WTC11 (cell line): ENCODE results near the gene TAF11L6. TPM values are rescaled to one million over a fixed set of nuclear protein-coding genes. Genes with fewer than 3 reads are reported as not detected.
"Not testable (repeated sequence)": the region's sequence is repeated elsewhere in the genome, so short reads cannot be mapped to it uniquely, and the experiment has no call there.

Experiments
- ATAC-seq: fragments of 200-7000 bp; cut with Tn5 transposase; 2 replicates; pipeline ENCODE4 v1.10.0; 2021; ENCODE audit warnings: mild to moderate bottlenecking, moderate library complexity
- Bru-seq: library from RNA; stranded (reverse); fragments of 400-500 nt; gene quantifications from one replicate; lab custom pipeline; 2021; lab: Mats Ljungman, UMichigan
- CTCF ChIA-PET: fragments of 300-600 bp; sonication (Branson Sonifier 250); formaldehyde crosslinking; loops from one replicate; lab custom pipeline; 2021; ENCODE audit warnings: antibody characterized with exemption; lab: Charles Lee
- POLR2A ChIA-PET: fragments of 350-600 bp; sonication (Branson Sonifier 250); formaldehyde crosslinking; loops from one replicate; lab custom pipeline; 2021; ENCODE audit warnings: antibody characterized with exemption; lab: Charles Lee
- DNase-seq: peaks from one replicate; pipeline ENCODE4 v3.0.0; 2021; ENCODE audit warnings: low spot score
- H3K27ac Mint-ChIP-seq: 2 replicates; pipeline ENCODE4 v1.8.0; 2021; ENCODE audit warnings: mixed read lengths
- H3K27me3 Mint-ChIP-seq: 2 replicates; pipeline ENCODE4 v1.8.0; 2021; ENCODE audit warnings: low read depth, mild to moderate bottlenecking, moderate library complexity, mixed read lengths
- H3K36me3 Mint-ChIP-seq: 2 replicates; pipeline ENCODE4 v1.8.0; 2021; ENCODE audit warnings: mixed read lengths
- H3K4me1 Mint-ChIP-seq: 2 replicates; pipeline ENCODE4 v1.8.0; 2022; ENCODE audit warnings: mixed read lengths
- H3K4me3 Mint-ChIP-seq: 2 replicates; pipeline ENCODE4 v1.8.0; 2021; ENCODE audit warnings: mild to moderate bottlenecking, moderate library complexity, mixed read lengths
- H3K9me3 Mint-ChIP-seq: 2 replicates; pipeline ENCODE4 v1.8.0; 2021; ENCODE audit warnings: mixed read lengths
- ATF1 ChIP-seq: sonication (generic); formaldehyde crosslinking; IDR thresholded peaks from 2 replicates; pipeline ENCODE4 v1.8.1; 2023; ENCODE audit warnings: mild to moderate bottlenecking, moderate library complexity, missing genetic modification reagents
- ATF3 ChIP-seq: sonication (generic); formaldehyde crosslinking; conservative IDR thresholded peaks from 2 replicates; pipeline ENCODE4 v1.8.1; 2022; ENCODE audit warnings: mild to moderate bottlenecking, missing genetic modification reagents
- CREB1 ChIP-seq: sonication (generic); formaldehyde crosslinking; IDR thresholded peaks from 2 replicates; pipeline ENCODE4 v1.8.0; 2023; ENCODE audit warnings: mild to moderate bottlenecking, missing genetic modification reagents
- E2F5 ChIP-seq: sonication (generic); formaldehyde crosslinking; IDR thresholded peaks from 2 replicates; pipeline ENCODE4 v1.8.1; 2022; ENCODE audit warnings: mild to moderate bottlenecking, moderate library complexity, missing genetic modification reagents
- ERG ChIP-seq: fragments of 250-450 bp; sonication (Bioruptor Pico); IDR thresholded peaks from 2 replicates; pipeline ENCODE4 v1.8.0; 2021; ENCODE audit warnings: mild to moderate bottlenecking
- ESRRA ChIP-seq: sonication (generic); formaldehyde crosslinking; IDR thresholded peaks from 2 replicates; pipeline ENCODE4 v1.8.1; 2022; ENCODE audit warnings: mild to moderate bottlenecking, missing genetic modification reagents, borderline replicate concordance
- FOXJ3 ChIP-seq: sonication (generic); formaldehyde crosslinking; IDR thresholded peaks from 2 replicates; pipeline ENCODE4 v1.9.0; 2021; ENCODE audit warnings: missing genetic modification reagents, mild to moderate bottlenecking, borderline replicate concordance
- FOXK1 ChIP-seq: sonication (generic); formaldehyde crosslinking; IDR thresholded peaks from 2 replicates; pipeline ENCODE4 v1.8.0; 2022; ENCODE audit warnings: mild to moderate bottlenecking, moderate library complexity, missing genetic modification reagents
- IRF2 ChIP-seq: sonication (generic); formaldehyde crosslinking; IDR thresholded peaks from 2 replicates; pipeline ENCODE4 v1.8.0; 2022; ENCODE audit warnings: low read depth, missing genetic modification reagents, borderline replicate concordance
- JAZF1 ChIP-seq: fragments of 250-450 bp; sonication (Bioruptor Pico); IDR thresholded peaks from 2 replicates; pipeline ENCODE4 v1.9.0; 2021; ENCODE audit warnings: moderate library complexity, mild to moderate bottlenecking, inconsistent platforms
- MLX ChIP-seq: sonication (generic); formaldehyde crosslinking; IDR thresholded peaks from 2 replicates; pipeline ENCODE4 v1.8.1; 2023; ENCODE audit warnings: mild to moderate bottlenecking, missing genetic modification reagents, moderate library complexity
- NFE2L1 ChIP-seq: sonication (generic); formaldehyde crosslinking; IDR thresholded peaks from 2 replicates; pipeline ENCODE4 v1.8.1; 2023; ENCODE audit warnings: missing genetic modification reagents
- NR1H2 ChIP-seq: sonication (generic); formaldehyde crosslinking; IDR thresholded peaks from 2 replicates; pipeline ENCODE4 v1.9.0; 2021; ENCODE audit warnings: mild to moderate bottlenecking, moderate library complexity, missing genetic modification reagents
- NR2C2 ChIP-seq: sonication (generic); formaldehyde crosslinking; IDR thresholded peaks from 2 replicates; pipeline ENCODE4 v1.8.0; 2022; ENCODE audit warnings: mild to moderate bottlenecking, missing genetic modification reagents
- PRRX2 ChIP-seq: fragments of 250-450 bp; sonication (Bioruptor Pico); IDR thresholded peaks from 2 replicates; pipeline ENCODE4 v1.8.0; 2021; ENCODE audit warnings: mild to moderate bottlenecking
- SMAD3 ChIP-seq: sonication (generic); formaldehyde crosslinking; IDR thresholded peaks from 2 replicates; pipeline ENCODE4 v1.8.0; 2022; ENCODE audit warnings: missing genetic modification reagents, mild to moderate bottlenecking, borderline replicate concordance
- SMAD4 ChIP-seq: sonication (generic); formaldehyde crosslinking; IDR thresholded peaks from 2 replicates; pipeline ENCODE4 v1.8.0; 2022; ENCODE audit warnings: mild to moderate bottlenecking, missing genetic modification reagents
- SP1 ChIP-seq: sonication (generic); formaldehyde crosslinking; conservative IDR thresholded peaks from 2 replicates; pipeline ENCODE4 v1.8.1; 2022; ENCODE audit warnings: missing genetic modification reagents
- USF1 ChIP-seq: sonication (generic); formaldehyde crosslinking; IDR thresholded peaks from 2 replicates; pipeline ENCODE4 v1.8.0; 2022; ENCODE audit warnings: mild to moderate bottlenecking, missing genetic modification reagents
- USF2 ChIP-seq: sonication (generic); formaldehyde crosslinking; IDR thresholded peaks from 2 replicates; pipeline ENCODE4 v1.8.1; 2023; ENCODE audit warnings: mild to moderate bottlenecking, missing genetic modification reagents, moderate library complexity
- ZBTB21 ChIP-seq: sonication (generic); formaldehyde crosslinking; IDR thresholded peaks from 2 replicates; pipeline ENCODE4 v1.8.1; 2023; ENCODE audit warnings: mild to moderate bottlenecking, missing genetic modification reagents, borderline replicate concordance
- ZMAT4 ChIP-seq: fragments of 250-450 bp; sonication (Bioruptor Pico); IDR thresholded peaks from 2 replicates; pipeline ENCODE4 v1.9.0; 2021; ENCODE audit warnings: mild to moderate bottlenecking
- ZNF263 ChIP-seq: sonication (generic); formaldehyde crosslinking; IDR thresholded peaks from 2 replicates; pipeline ENCODE4 v1.8.1; 2022; ENCODE audit warnings: low read depth, mild to moderate bottlenecking, moderate library complexity, missing genetic modification reagents
- long read RNA-seq, 3 experiments: library from RNA in 1 of 3; library from capped mRNA in 1 of 3; library from polyadenylated mRNA in 1 of 3; unstranded in 2 of 3; stranded (forward) in 1 of 3; transcript quantifications; one replicate each; pipeline ENCODE4 v2.0.0, GENCODE V29; 2021
- total RNA-seq: library from RNA; stranded (reverse); gene quantifications from 3 replicates; pipeline ENCODE4 v1.2.3, GENCODE V29; 2021

The TAF11L6 gene
- total RNA-seq, result not detected in 3 replicates
- not detected for Bru-seq, nascent RNA
- long read RNA-seq, experiment 1, result 0 reads
- long read RNA-seq, experiment 2, result 0 reads
- long read RNA-seq, experiment 3, result 0 reads

GRCh38 chr5:17528369-17528768 is at the start of gene TAF11L6:
Gene TAF11L6, plus strand, starts transcription at chr5:17528669.
- H3K36me3 Mint-ChIP-seq, H3K27ac Mint-ChIP-seq, H3K27me3 Mint-ChIP-seq, H3K9me3 Mint-ChIP-seq, DNase-seq, CTCF ChIA-PET, H3K4me3 Mint-ChIP-seq, H3K4me1 Mint-ChIP-seq, POLR2A ChIA-PET, ATAC-seq: not testable (repeated sequence)

- no peaks in the 10 kb centered on the region for H3K9me3 Mint-ChIP-seq
- POLR2A ChIA-PET, result no interaction called here
- no peaks in the 10 kb centered on the region for H3K27me3 Mint-ChIP-seq
- 0 out of 2 replicates have a peak overlapping the region, but pooled peaks have one; percentile 8 for H3K27ac Mint-ChIP-seq
- H3K4me1 Mint-ChIP-seq, result peaks cover 7% of the 10 kb centered on the region
- no peak for TF ChIP-seq NR2C2 (CRISPR knock-in tag)
- TF ChIP-seq JAZF1 (CRISPR knock-in tag), result no peak
- no peak for TF ChIP-seq FOXK1
- no peak for TF ChIP-seq SMAD4 (CRISPR knock-in tag)
- no peak for TF ChIP-seq NR1H2 (CRISPR knock-in tag)
- no peak for TF ChIP-seq MLX
- no peak for TF ChIP-seq ZBTB21
- no peak for TF ChIP-seq ESRRA (CRISPR knock-in tag)
- TF ChIP-seq E2F5, result no peak
- TF ChIP-seq ZMAT4 (CRISPR knock-in tag), result no peak
- TF ChIP-seq ATF3 (CRISPR knock-in tag), result no peak
- DNase-seq (no peak), ATAC-seq (peak; percentile 47)
- no peak overlapping the region for H3K4me3 Mint-ChIP-seq
- no peaks in the 10 kb centered on the region for H3K36me3 Mint-ChIP-seq
- CTCF ChIA-PET, result interaction anchor here (1.1 kb wide), 1 partner anchor 265 kb away, joined by 4 read pairs; no protein-coding TSS in a partner anchor
Measured at GRCh38 chr5:17481378-17481777, 47.1 kb upstream of the TAF11L6 start.

- H3K4me1 Mint-ChIP-seq, result peaks cover 7% of the 10 kb centered on the region
- H3K27ac Mint-ChIP-seq, result no peak overlapping the region
- no peak for DNase-seq
- no peak for TF ChIP-seq ERG (CRISPR knock-in tag)
- no peak for TF ChIP-seq ATF1 (CRISPR knock-in tag)
- no peak for TF ChIP-seq FOXK1
- no peak for TF ChIP-seq FOXJ3 (CRISPR knock-in tag)
- TF ChIP-seq CREB1 (CRISPR knock-in tag), result no peak
- no peak for TF ChIP-seq SP1 (CRISPR knock-in tag)
- no peak for TF ChIP-seq PRRX2 (CRISPR knock-in tag)
- no peak for TF ChIP-seq ZNF263
- no peak for TF ChIP-seq IRF2 (CRISPR knock-in tag)
- TF ChIP-seq USF1, result no peak
- no peak for TF ChIP-seq NFE2L1 (CRISPR knock-in tag)
- no peak for TF ChIP-seq ZMAT4 (CRISPR knock-in tag)
- no peak for TF ChIP-seq USF2 (CRISPR knock-in tag)
- no peak for TF ChIP-seq SMAD3 (CRISPR knock-in tag)
Measured at GRCh38 chr5:17482790-17483189, 45.7 kb upstream of the TAF11L6 start.

More at GRCh38 chr5:17482790-17483189, 45.7 kb upstream of the TAF11L6 start:
- POLR2A ChIA-PET, result interaction anchor here (0.6 kb wide), 1 partner anchor 683 kb away, joined by 3 read pairs; no protein-coding TSS in a partner anchor
- H3K36me3 Mint-ChIP-seq, result no peaks in the 10 kb centered on the region
- no peaks in the 10 kb centered on the region for H3K27me3 Mint-ChIP-seq
- ATAC-seq, result no peak
- no peak overlapping the region for H3K4me3 Mint-ChIP-seq
- CTCF ChIA-PET, result no interaction called here
- H3K9me3 Mint-ChIP-seq, result no peaks in the 10 kb centered on the region
